H1 (cell line): Measurements from ENCODE around the gene SPRR2F. TPM values are rescaled to one million over a fixed set of nuclear protein-coding genes. Genes with fewer than 3 reads are reported as not detected.

Source experiments
- E2F6 ChIP-seq: IDR thresholded peaks from 2 replicates; pipeline ENCODE4 v1.6.1; 2012; ENCODE audit warnings: inconsistent platforms
- EGR1 ChIP-seq: IDR thresholded peaks from 2 replicates; pipeline ENCODE4 v1.6.1; 2011; ENCODE audit warnings: low read depth, low read length, borderline replicate concordance
- POLR2AphosphoS5 ChIP-seq: IDR thresholded peaks from 2 replicates; pipeline ENCODE4 v1.6.1; 2011; ENCODE audit warnings: low read depth, low read length
- RBBP5 ChIP-seq: IDR thresholded peaks from 2 replicates; pipeline ENCODE4 v1.7.1; 2012; ENCODE audit warnings: low read depth, mild to moderate bottlenecking, inconsistent platforms, low read length, moderate library complexity, borderline replicate concordance
- RNF2 ChIP-seq: fragments of 200-900, 300-1000 bp; sonication (generic); IDR thresholded peaks from 2 replicates; pipeline ENCODE4 v1.7.1; 2016; ENCODE audit warnings: borderline replicate concordance, low read depth, mild to moderate bottlenecking, antibody characterized with exemption, low read length; ENCODE audit not compliant: poor library complexity, severe bottlenecking; ENCODE audit errors: missing control alignments
- SUZ12 ChIP-seq: fragments of 200-600 bp; sonication (generic); IDR thresholded peaks from 2 replicates; pipeline ENCODE4 v1.6.1; 2012; ENCODE audit warnings: mild to moderate bottlenecking, inconsistent platforms, low read length, moderate library complexity, mixed read lengths
- polyA plus RNA-seq, 7 experiments: library from polyadenylated mRNA; depleted of rRNA in 3 of 7; stranded (reverse) in 5 of 7; unstranded in 2 of 7; fragments of >200 nt in 5 of 7; fragments of 200-250 nt in 2 of 7; gene quantifications; 1 replicate in 5 of 7; 2 replicates in 1 of 7; 4 replicates in 1 of 7; pipeline versions ENCODE4 v1.2.1 to v1.2.3, GENCODE V29; 2011 to 2013; ENCODE audit warnings: missing spikeins in 2 of 7, mixed read lengths in 2 of 7
- total RNA-seq: library from RNA; stranded (reverse); fragmentation: NEBNext Ultra II Directional; extraction: Animal tissue kit (Norgen Biotek cat#: 25700); gene quantifications from 2 replicates; pipeline ENCODE4 v1.2.1, GENCODE V29; 2021

SPRR2F gene
- total and polyA plus RNA-seq, 2 of the 8 experiments (the other 6 are each of a cell fraction or from before 2014, with no cell fraction given): 0.50 to 1.1 TPM

GRCh38 chr1:153087652-153088051 lies 25.7 kb downstream of the SPRR2F start (continued):
- TF ChIP-seq E2F6: no peak
- TF ChIP-seq POLR2AphosphoS5: no peak
- no peak for TF ChIP-seq EGR1
- TF ChIP-seq SUZ12: no peak
- TF ChIP-seq RBBP5: no peak
- no peak for TF ChIP-seq RNF2
